Hematopoietic multipotent progenitor cell treated with erythropoietin and hydrocortisone succinate and interleukin-3 and kit ligand, for 8 days (in vitro differentiated cells): ENCODE data around the gene OR1M1.
"Not testable (repeated sequence)": the region's sequence is repeated elsewhere in the genome, so short reads cannot be mapped to it uniquely, and the experiment has no call there.

Experiments used
- DNase-seq: peaks from one replicate; pipeline ENCODE4 v3.0.0-alpha.2; 2015

OR1M1 gene

GRCh38 chr19:9086761-9087160, at the start of gene OR1M1:
OR1M1 (plus strand) TSS chr19:9087061; CDS start chr19:9093245, 6,184 bp downstream.
- no peak for DNase-seq

GRCh38 chr19:9037400-9038062, 49.3 kb upstream of the OR1M1 start:
- DNase-seq = peak; percentile 20

- DNase-seq = no peak
Observed at GRCh38 chr19:9039728-9040127, 47.1 kb upstream of the OR1M1 start.

GRCh38 chr19:9040131-9040530, 46.7 kb upstream of the OR1M1 start:
- DNase-seq = no peak

GRCh38 chr19:9041023-9041422, 45.8 kb upstream of the OR1M1 start:
- no peak for DNase-seq

- DNase-seq = no peak
Observed at GRCh38 chr19:9043524-9043923, 43.3 kb upstream of the OR1M1 start.

- no peak for DNase-seq
Observed at GRCh38 chr19:9044449-9044848, 42.4 kb upstream of the OR1M1 start.

- DNase-seq = no peak
Observed at GRCh38 chr19:9046694-9047093, 40.2 kb upstream of the OR1M1 start.

- DNase-seq = no peak
Observed at GRCh38 chr19:9052894-9053293, 34.0 kb upstream of the OR1M1 start.

GRCh38 chr19:9053674-9054073, 33.2 kb upstream of the OR1M1 start:
- not testable (repeated sequence) for DNase-seq

GRCh38 chr19:9054207-9054606, 32.7 kb upstream of the OR1M1 start:
- DNase-seq = no peak

- DNase-seq = no peak
Observed at GRCh38 chr19:9054765-9055164, 32.1 kb upstream of the OR1M1 start.

- not testable (repeated sequence) for DNase-seq
Observed at GRCh38 chr19:9056131-9056530, 30.7 kb upstream of the OR1M1 start.

GRCh38 chr19:9057505-9058258, 29.2 kb upstream of the OR1M1 start:
- no peak for DNase-seq

GRCh38 chr19:9058905-9059667, 27.8 kb upstream of the OR1M1 start:
- no peak for DNase-seq

- peak; percentile 81 for DNase-seq
Observed at GRCh38 chr19:9060564-9061340, 26.1 kb upstream of the OR1M1 start.

- no peak for DNase-seq
Observed at GRCh38 chr19:9061879-9062278, 25.0 kb upstream of the OR1M1 start.

GRCh38 chr19:9065457-9066014, 21.3 kb upstream of the OR1M1 start:
- DNase-seq = no peak

- DNase-seq = no peak
Observed at GRCh38 chr19:9070066-9070465, 16.8 kb upstream of the OR1M1 start.

GRCh38 chr19:9071720-9072119, 15.1 kb upstream of the OR1M1 start:
- DNase-seq = not testable (repeated sequence)

- DNase-seq = no peak
Observed at GRCh38 chr19:9073806-9074205, 13.1 kb upstream of the OR1M1 start.
